Parathyroid adenoma (tissue), 2 donors: Measurements from ENCODE around the gene EFHC1.

Experiments used
- H2AFZ ChIP-seq: fragments of 300-600 bp; sonication (generic); one replicate; pipeline ENCODE4 v1.7.0; 2017; ENCODE audit warnings: antibody characterized with exemption, mild to moderate bottlenecking
- H3K27ac ChIP-seq: fragments of 300-600 bp; sonication (generic); one replicate; pipeline ENCODE4 v1.7.0; 2017
- H3K27me3 ChIP-seq: fragments of 300-600 bp; sonication (generic); one replicate; pipeline ENCODE4 v1.7.0; 2017; ENCODE audit warnings: low read length; ENCODE audit not compliant: control insufficient read depth, insufficient read depth
- H3K36me3 ChIP-seq: fragments of 300-600 bp; sonication (generic); one replicate; pipeline ENCODE4 v1.7.0; 2017; ENCODE audit warnings: low read length; ENCODE audit not compliant: control insufficient read depth, insufficient read depth
- H3K4me1 ChIP-seq: fragments of 300-600 bp; sonication (generic); one replicate; pipeline ENCODE4 v1.7.0; 2017; ENCODE audit warnings: control low read depth
- H3K4me2 ChIP-seq: fragments of 300-600 bp; sonication (generic); one replicate; pipeline ENCODE4 v1.7.0; 2017; ENCODE audit warnings: low read length
- H3K4me3 ChIP-seq: fragments of 300-600 bp; sonication (generic); one replicate; pipeline ENCODE4 v1.7.0; 2017; ENCODE audit warnings: low read depth, low read length
- H3K79me2 ChIP-seq: fragments of 300-600 bp; sonication (generic); one replicate; pipeline ENCODE4 v1.7.0; 2017; ENCODE audit warnings: control low read depth
- H3K9ac ChIP-seq: fragments of 300-600 bp; sonication (generic); one replicate; pipeline ENCODE4 v1.7.0; 2017; ENCODE audit warnings: mild to moderate bottlenecking
- H3K9me3 ChIP-seq: fragments of 300-600 bp; sonication (generic); one replicate; pipeline ENCODE4 v1.7.0; 2017; ENCODE audit warnings: low read length; ENCODE audit not compliant: control insufficient read depth
- TF ChIP-seq, protein P1 (sequence below): fragments of 300-600 bp; sonication (generic); IDR thresholded peaks from one replicate; pipeline ENCODE4 v1.7.0; 2017; ENCODE audit warnings: antibody characterized with exemption, mild to moderate bottlenecking
- donor health status: primary hyperparathyroidism.

Gene EFHC1, protein sequence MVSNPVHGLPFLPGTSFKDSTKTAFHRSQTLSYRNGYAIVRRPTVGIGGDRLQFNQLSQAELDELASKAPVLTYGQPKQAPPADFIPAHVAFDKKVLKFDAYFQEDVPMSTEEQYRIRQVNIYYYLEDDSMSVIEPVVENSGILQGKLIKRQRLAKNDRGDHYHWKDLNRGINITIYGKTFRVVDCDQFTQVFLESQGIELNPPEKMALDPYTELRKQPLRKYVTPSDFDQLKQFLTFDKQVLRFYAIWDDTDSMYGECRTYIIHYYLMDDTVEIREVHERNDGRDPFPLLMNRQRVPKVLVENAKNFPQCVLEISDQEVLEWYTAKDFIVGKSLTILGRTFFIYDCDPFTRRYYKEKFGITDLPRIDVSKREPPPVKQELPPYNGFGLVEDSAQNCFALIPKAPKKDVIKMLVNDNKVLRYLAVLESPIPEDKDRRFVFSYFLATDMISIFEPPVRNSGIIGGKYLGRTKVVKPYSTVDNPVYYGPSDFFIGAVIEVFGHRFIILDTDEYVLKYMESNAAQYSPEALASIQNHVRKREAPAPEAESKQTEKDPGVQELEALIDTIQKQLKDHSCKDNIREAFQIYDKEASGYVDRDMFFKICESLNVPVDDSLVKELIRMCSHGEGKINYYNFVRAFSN

DNA sequence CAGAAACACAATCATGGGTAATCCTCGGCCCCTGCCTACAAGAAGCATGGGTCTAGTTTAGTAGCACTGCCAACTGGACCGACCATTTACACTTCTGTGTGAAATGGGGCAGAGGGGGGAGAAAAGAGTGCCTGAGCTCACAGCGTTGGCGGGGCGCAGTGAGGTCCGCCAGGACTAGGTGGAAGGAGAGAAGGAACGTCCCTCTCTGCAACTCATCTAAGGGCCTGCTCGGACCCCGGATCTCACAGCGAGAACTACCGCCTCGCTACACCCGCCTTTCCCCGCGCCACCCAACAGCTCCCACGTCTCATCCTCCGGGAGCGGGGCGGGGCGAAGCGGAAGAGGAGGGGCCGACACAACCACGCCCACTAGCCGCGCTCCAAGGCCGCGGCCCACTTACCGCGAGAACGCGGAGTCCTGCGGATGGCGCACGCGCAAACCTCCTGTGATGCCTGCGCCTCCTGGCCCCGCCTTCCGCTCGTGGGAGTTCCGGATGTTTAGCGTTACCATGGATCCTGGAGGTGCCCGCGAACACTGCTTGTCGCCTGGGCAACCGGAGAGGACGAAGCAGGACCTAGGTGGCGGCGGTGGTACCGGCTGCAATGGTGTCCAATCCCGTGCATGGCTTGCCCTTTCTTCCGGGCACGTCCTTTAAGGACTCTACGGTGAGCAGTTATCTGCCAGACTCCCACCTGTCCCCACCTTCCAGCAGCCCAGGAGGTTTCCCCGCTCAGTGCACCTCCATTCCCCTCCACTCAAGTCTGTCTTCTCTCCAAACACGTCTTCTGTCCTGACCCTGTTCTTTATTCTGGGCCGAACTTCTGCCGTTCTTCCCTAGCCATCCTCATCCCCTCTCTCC lies at the start of gene EFHC1:
Gene EFHC1, plus strand, starts transcription at position 534 of the 859 bp plus-strand sequence. Its CDS starts 69 bp downstream, at position 603.
- H3K4me2 ChIP-seq: peak within 1 kb of the TSS; percentile 97
- no peaks in the 10 kb centered on the region for H3K36me3 ChIP-seq
- peaks cover 2% of the 10 kb centered on the region for H3K79me2 ChIP-seq
- H3K4me3 ChIP-seq: peak within 1 kb of the TSS; percentile 95
- H3K9me3 ChIP-seq: no peaks in the 10 kb centered on the region
- no peak within 1 kb of the TSS for H3K9ac ChIP-seq
- H2AFZ ChIP-seq: peak within 1 kb of the TSS; percentile 79
- no peaks in the 10 kb centered on the region for H3K27me3 ChIP-seq
- no peaks in the 10 kb centered on the region for H3K4me1 ChIP-seq
- TF ChIP-seq, protein P1, sequence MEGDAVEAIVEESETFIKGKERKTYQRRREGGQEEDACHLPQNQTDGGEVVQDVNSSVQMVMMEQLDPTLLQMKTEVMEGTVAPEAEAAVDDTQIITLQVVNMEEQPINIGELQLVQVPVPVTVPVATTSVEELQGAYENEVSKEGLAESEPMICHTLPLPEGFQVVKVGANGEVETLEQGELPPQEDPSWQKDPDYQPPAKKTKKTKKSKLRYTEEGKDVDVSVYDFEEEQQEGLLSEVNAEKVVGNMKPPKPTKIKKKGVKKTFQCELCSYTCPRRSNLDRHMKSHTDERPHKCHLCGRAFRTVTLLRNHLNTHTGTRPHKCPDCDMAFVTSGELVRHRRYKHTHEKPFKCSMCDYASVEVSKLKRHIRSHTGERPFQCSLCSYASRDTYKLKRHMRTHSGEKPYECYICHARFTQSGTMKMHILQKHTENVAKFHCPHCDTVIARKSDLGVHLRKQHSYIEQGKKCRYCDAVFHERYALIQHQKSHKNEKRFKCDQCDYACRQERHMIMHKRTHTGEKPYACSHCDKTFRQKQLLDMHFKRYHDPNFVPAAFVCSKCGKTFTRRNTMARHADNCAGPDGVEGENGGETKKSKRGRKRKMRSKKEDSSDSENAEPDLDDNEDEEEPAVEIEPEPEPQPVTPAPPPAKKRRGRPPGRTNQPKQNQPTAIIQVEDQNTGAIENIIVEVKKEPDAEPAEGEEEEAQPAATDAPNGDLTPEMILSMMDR: no peak
- peak within 1 kb of the TSS; percentile 60 for H3K27ac ChIP-seq

DNA sequence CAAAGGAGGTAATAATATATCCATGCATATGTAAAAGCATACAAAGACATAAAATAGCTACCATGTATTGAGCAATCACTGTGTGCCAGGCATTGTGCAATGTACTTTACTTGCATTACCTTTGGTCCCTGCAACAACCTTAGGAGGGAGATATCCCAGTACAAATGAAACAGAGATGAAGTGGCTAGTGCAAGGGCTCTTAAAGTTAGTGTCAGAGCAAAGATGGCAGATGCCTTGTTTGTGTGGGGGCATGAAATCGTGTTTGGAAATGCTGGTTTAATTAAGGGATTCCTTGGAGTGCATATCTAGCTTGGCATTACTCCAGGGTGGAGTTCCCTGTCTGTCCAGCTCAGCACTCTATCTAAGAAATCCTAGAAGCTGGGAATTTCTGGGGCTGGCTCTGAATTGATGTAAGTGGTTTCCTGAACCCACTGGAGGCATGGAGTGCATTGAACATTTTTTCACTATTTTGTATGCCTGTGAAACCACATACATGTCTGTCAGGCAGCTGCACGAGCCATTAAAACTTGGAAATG lies 48.4 kb upstream of the EFHC1 start:
- H3K9ac ChIP-seq: no peak overlapping the region
- H3K4me3 ChIP-seq: no peak overlapping the region
- no peaks in the 10 kb centered on the region for H3K9me3 ChIP-seq
- TF ChIP-seq, protein P1: no peak
- H2AFZ ChIP-seq: no peak overlapping the region
- no peaks in the 10 kb centered on the region for H3K27me3 ChIP-seq
- H3K36me3 ChIP-seq: no peaks in the 10 kb centered on the region
- no peak overlapping the region for H3K4me2 ChIP-seq
- no peak overlapping the region for H3K27ac ChIP-seq
- no peaks in the 10 kb centered on the region for H3K4me1 ChIP-seq
- H3K79me2 ChIP-seq: no peaks in the 10 kb centered on the region

DNA sequence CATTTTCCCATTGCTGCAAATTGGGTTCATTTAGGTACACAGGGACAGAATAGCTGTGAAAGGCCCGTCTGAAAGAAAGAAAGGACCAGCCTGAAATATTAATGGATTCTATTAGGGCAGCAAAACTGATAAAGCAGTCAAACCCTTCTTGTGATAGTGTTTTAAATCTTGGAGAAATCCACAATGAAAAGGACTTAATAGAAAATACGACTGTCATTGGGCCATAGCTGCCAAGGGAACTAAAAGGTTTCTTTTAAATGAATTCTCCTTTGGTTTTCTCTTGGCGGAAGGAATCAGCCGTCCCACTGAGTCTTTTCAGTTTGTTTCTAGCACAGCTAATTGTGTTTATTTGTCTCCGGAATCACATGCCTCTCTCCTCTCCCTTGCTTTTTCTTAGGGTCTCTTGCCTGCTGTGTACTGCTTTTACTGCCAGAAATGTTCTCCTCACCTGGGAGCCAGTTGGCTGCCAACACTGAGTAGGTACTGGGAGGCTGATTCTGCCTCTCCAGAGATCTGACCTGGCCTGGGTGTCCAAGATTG lies 46.9 kb upstream of the EFHC1 start:
- no peak overlapping the region for H2AFZ ChIP-seq
- H3K4me2 ChIP-seq: no peak overlapping the region
- no peak overlapping the region for H3K9ac ChIP-seq
- H3K4me1 ChIP-seq: no peaks in the 10 kb centered on the region
- TF ChIP-seq, protein P1: no peak
- no peaks in the 10 kb centered on the region for H3K9me3 ChIP-seq
- H3K27me3 ChIP-seq: no peaks in the 10 kb centered on the region
- no peak overlapping the region for H3K4me3 ChIP-seq
- H3K79me2 ChIP-seq: no peaks in the 10 kb centered on the region
- H3K36me3 ChIP-seq: no peaks in the 10 kb centered on the region
- H3K27ac ChIP-seq: no peak overlapping the region

DNA sequence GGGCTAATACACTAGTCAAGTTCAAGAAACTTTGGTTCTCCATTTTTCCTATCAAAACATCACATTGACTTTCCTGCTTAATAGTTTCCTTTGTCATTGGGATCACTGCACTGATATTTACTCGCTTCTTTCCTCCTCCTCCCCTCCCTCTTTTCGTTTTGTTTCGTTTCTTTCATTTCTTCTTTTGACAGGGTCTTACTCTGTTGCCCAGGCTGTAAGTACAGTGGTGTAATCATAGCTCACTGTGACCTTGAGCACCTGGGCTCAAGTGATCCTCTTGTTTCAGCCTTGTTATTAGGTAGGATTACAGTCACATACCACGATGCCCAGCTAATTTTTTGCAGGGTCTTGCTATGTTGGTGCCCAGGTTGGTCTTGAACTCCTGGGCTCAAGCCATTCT lies 45.9 kb upstream of the EFHC1 start:
- Histone ChIP-seq H3K4me1 (no peaks in the 10 kb centered on the region), H3K27ac (no peak overlapping the region), H3K4me2 (no peak overlapping the region), H2AFZ (no peak overlapping the region), H3K36me3 (no peaks in the 10 kb centered on the region), H3K9me3 (no peaks in the 10 kb centered on the region), H3K9ac (no peak overlapping the region), H3K27me3 (no peaks in the 10 kb centered on the region), H3K79me2 (no peaks in the 10 kb centered on the region), H3K4me3 (no peak overlapping the region)
- TF ChIP-seq, protein P1: no peak
